GM12878 (cell line): ENCODE data around the gene ANO6. TPM values are rescaled to one million over a fixed set of nuclear protein-coding genes. Genes with fewer than 3 reads are reported as not detected.

Source experiments
- ATAC-seq: fragments of 200-7000 bp; cut with Tn5 transposase; 3 replicates; pipeline ENCODE4 v1.9.1; 2020; ENCODE audit warnings: mild to moderate bottlenecking, moderate library complexity
- BruUV-seq: library from RNA; stranded (reverse); fragments of 400-500 nt; replicated peaks from 2 replicates; lab custom pipeline; 2021; lab: Mats Ljungman, UMichigan
- CTCF ChIA-PET: fragments of 300-600 bp; sonication (Branson Sonifier 250); formaldehyde crosslinking; extraction: SDS; loops from one replicate; lab custom pipeline; 2021; ENCODE audit warnings: inconsistent platforms; lab: Yijun Ruan, JAX
- POLR2A ChIA-PET: fragments of 350-600 bp; formaldehyde crosslinking; extraction: SDS; loops from one replicate; lab custom pipeline; 2021; ENCODE audit warnings: inconsistent platforms; lab: Charles Lee
- RAD21 ChIA-PET: fragments of 300-600 bp; sonication (Branson Sonifier 250); formaldehyde crosslinking; loops from one replicate; lab custom pipeline; 2023; ENCODE audit warnings: antibody characterized with exemption; ENCODE audit not compliant: unreplicated experiment; lab: Charles Lee
- SMC1A ChIA-PET: fragments of 300-600 bp; sonication (Branson Sonifier 250); formaldehyde crosslinking; loops from one replicate; lab custom pipeline; 2023; ENCODE audit not compliant: unreplicated experiment, uncharacterized antibody; lab: Charles Lee
- DNase-seq: peaks from one replicate; pipeline ENCODE4 v3.0.0-alpha.2; 2011; ENCODE audit warnings: low read depth, low spot score
- FAIRE-seq: peaks from 3 replicates; lab custom pipeline; 2011; peaks lifted over from hg19 to GRCh38; lab: Jason Lieb, UNC
- H2AFZ ChIP-seq: 2 replicates; pipeline ENCODE4 v1.6.0; 2011; ENCODE audit warnings: low read depth, low read length, control low read depth; ENCODE audit not compliant: control insufficient read depth
- H3K27ac ChIP-seq: 2 replicates; pipeline ENCODE4 v1.5.1; 2011; ENCODE audit warnings: control low read depth; ENCODE audit not compliant: control insufficient read depth, insufficient read depth
- H3K27me3 ChIP-seq, 2 experiments: replicated peaks in 1 of 2; 2 replicates each; pipeline versions ENCODE4 v1.6.0 to v1.6.1; 2011; ENCODE audit warnings: low read length in 1 of 2; ENCODE audit not compliant: control insufficient read depth in 2 of 2, insufficient read depth in 2 of 2
- H3K36me3 ChIP-seq, 2 experiments: 2 replicates each; pipeline ENCODE4 v1.5.1; 2011; ENCODE audit warnings: low read length in 1 of 2; ENCODE audit not compliant: control insufficient read depth in 2 of 2, insufficient read depth in 2 of 2
- H3K4me1 ChIP-seq: 2 replicates; pipeline ENCODE4 v1.6.1; 2011; ENCODE audit warnings: mild to moderate bottlenecking, low read length, moderate library complexity, mixed read lengths; ENCODE audit not compliant: control insufficient read depth, insufficient read depth
- H3K4me2 ChIP-seq: 2 replicates; pipeline ENCODE4 v1.6.0; 2011; ENCODE audit warnings: control low read depth; ENCODE audit not compliant: control insufficient read depth, insufficient read depth
- H3K4me3 ChIP-seq: fragments of 200-600 bp; sonication (generic); 2 replicates; pipeline ENCODE4 v1.5.1; 2016
- H3K79me2 ChIP-seq: 2 replicates; pipeline ENCODE4 v1.6.0; 2011; ENCODE audit warnings: low read length; ENCODE audit not compliant: control insufficient read depth, insufficient read depth
- H3K9ac ChIP-seq: 2 replicates; pipeline ENCODE4 v1.8.0; 2011; ENCODE audit warnings: low read length, control low read depth, mixed read lengths; ENCODE audit not compliant: control insufficient read depth, insufficient read depth
- H3K9me3 ChIP-seq: replicated peaks from 3 replicates; pipeline ENCODE4 v1.5.1; 2011; ENCODE audit warnings: mild to moderate bottlenecking, low read length; ENCODE audit not compliant: control insufficient read depth, insufficient read depth
- H4K20me1 ChIP-seq: 2 replicates; pipeline ENCODE4 v1.6.0; 2011; ENCODE audit not compliant: control insufficient read depth, insufficient read depth
- BACH1 ChIP-seq: fragments of 450-650 bp; IDR thresholded peaks from 2 replicates; pipeline ENCODE4 v1.6.1; 2017; ENCODE audit warnings: mild to moderate bottlenecking, borderline replicate concordance
- BCL11A ChIP-seq: IDR thresholded peaks from 2 replicates; pipeline ENCODE4 v1.6.1; 2011; ENCODE audit warnings: low read depth, low read length
- CREM ChIP-seq: IDR thresholded peaks from 2 replicates; pipeline ENCODE4 v1.6.1; 2014; ENCODE audit warnings: antibody characterized with exemption, low read depth
- ETV6 ChIP-seq, 2 experiments: fragments of 450-650 bp in 1 of 2; IDR thresholded peaks in 1 of 2; conservative IDR thresholded peaks in 1 of 2; 2 replicates each; pipeline ENCODE4 v1.6.1; 2014; ENCODE audit warnings: antibody characterized with exemption in 1 of 2, borderline replicate concordance in 1 of 2, low read depth in 1 of 2, mild to moderate bottlenecking in 1 of 2, moderate library complexity in 1 of 2
- FOS ChIP-seq: IDR thresholded peaks from 3 replicates; pipeline ENCODE4 v1.6.1; 2011; ENCODE audit warnings: borderline replicate concordance; ENCODE audit not compliant: insufficient read length; ENCODE audit errors: extremely low read depth
- IKZF2 ChIP-seq, 2 experiments: fragments of 450-650 bp; IDR thresholded peaks; 2 replicates each; pipeline ENCODE4 v1.6.1; 2017; ENCODE audit warnings: mild to moderate bottlenecking in 2 of 2, moderate library complexity in 2 of 2
- JUND ChIP-seq: IDR thresholded peaks from 2 replicates; pipeline ENCODE4 v1.6.1; 2012; ENCODE audit warnings: low read depth, mild to moderate bottlenecking, low read length, improper control_type of control experiment, moderate library complexity
- KLF5 ChIP-seq: fragments of 450-650 bp; IDR thresholded peaks from 2 replicates; pipeline ENCODE4 v1.6.1; 2014; ENCODE audit warnings: mild to moderate bottlenecking; ENCODE audit not compliant: partially characterized antibody
- MYC ChIP-seq: IDR thresholded peaks from 2 replicates; pipeline ENCODE4 v1.6.1; 2011; ENCODE audit warnings: mild to moderate bottlenecking, low read length, moderate library complexity, inconsistent platforms; ENCODE audit not compliant: insufficient read depth, insufficient replicate concordance, insufficient read length, severe bottlenecking
- RCOR1 ChIP-seq: conservative IDR thresholded peaks from 2 replicates; pipeline ENCODE4 v1.6.1; 2012; ENCODE audit warnings: low read depth, low read length, improper control_type of control experiment
- SMC3 ChIP-seq: IDR thresholded peaks from 2 replicates; pipeline ENCODE4 v1.6.1; 2011; ENCODE audit warnings: low read length, improper control_type of control experiment, borderline replicate concordance
- SPI1 ChIP-seq: IDR thresholded peaks from 2 replicates; pipeline ENCODE4 v1.6.1; 2011; ENCODE audit warnings: low read depth, mild to moderate bottlenecking, low read length, moderate library complexity, borderline replicate concordance; ENCODE audit not compliant: insufficient read depth
- TBL1XR1 ChIP-seq: IDR thresholded peaks from 2 replicates; pipeline ENCODE4 v1.6.1; 2012; ENCODE audit warnings: low read depth, low read length, improper control_type of control experiment
- YBX1 ChIP-seq: fragments of 450-650 bp; IDR thresholded peaks from 2 replicates; pipeline ENCODE4 v1.6.1; 2016; ENCODE audit warnings: antibody characterized with exemption
- WGBS: methylation state at CpG from one replicate; pipeline ENCODE4 v1.1.6; 2016; ENCODE audit warnings: low lambda C conversion rate; ENCODE audit not compliant: insufficient replicate concordance, insufficient coverage; ENCODE audit errors: missing lambda C conversion rate; 5-methylcytosine and 5-hydroxymethylcytosine counted together
- in situ Hi-C: fragments of 300-500 bp; cut with MboI; formaldehyde crosslinking; loops from 9 replicates; pipeline ENCODE4 v1.14.3; 2018; ENCODE audit warnings: mixed read lengths
- intact Hi-C: fragments of 100-400 bp; cut with micrococcal nuclease; formaldehyde crosslinking; loops from one replicate; pipeline ENCODE4 v1.14.2; 2022; ENCODE audit not compliant: unreplicated experiment
- polyA plus RNA-seq, 11 experiments: library from polyadenylated mRNA; depleted of rRNA in 4 of 11; unstranded in 6 of 11; stranded (reverse) in 5 of 11; fragments of >200 nt; fragmentation: Nextera tagmentation in 4 of 11; fragmentation: Illumina TruSeq in 1 of 11; extraction: Ambion mirVana in 4 of 11; extraction: Trizol in 1 of 11; gene quantifications; 1 replicate in 1 of 11; 2 replicates in 10 of 11; pipeline versions ENCODE4 v1.2.1 to v1.2.3, GENCODE V29; 2011 to 2016; ENCODE audit warnings: inconsistent platforms in 2 of 11, missing spikeins in 2 of 11, low read depth in 1 of 11
- total RNA-seq, 4 experiments: library from RNA; depleted of rRNA in 3 of 4; stranded (reverse); fragments of >200 nt in 3 of 4; fragmentation: Illumina TruSeq in 1 of 4; extraction: Trizol in 1 of 4; gene quantifications; 2 replicates each; pipeline versions ENCODE4 v1.2.1 to v1.2.3, GENCODE V29; 2013 to 2021
- TF ChIP-seq, protein P1 (sequence below): fragments of 150-350 bp; IDR thresholded peaks from 2 replicates; pipeline ENCODE4 v1.6.1; 2016; ENCODE audit warnings: low read depth, low read length
- TF ChIP-seq, protein P2 (sequence below): fragments of 450-650 bp; IDR thresholded peaks from 2 replicates; pipeline ENCODE4 v1.6.1; 2018; ENCODE audit warnings: borderline replicate concordance, mild to moderate bottlenecking; ENCODE audit not compliant: partially characterized antibody
- TF ChIP-seq, protein P3 (sequence below): fragments of 450-650 bp; IDR thresholded peaks from 2 replicates; pipeline ENCODE4 v1.6.1; 2017; ENCODE audit warnings: mild to moderate bottlenecking

ANO6 gene
- total and polyA plus RNA-seq, 10 of the 15 experiments (the other 5 are each of a cell fraction or from before 2014, with no cell fraction given), result 4.6 to 30.3 (median 26.0) TPM

DNA sequence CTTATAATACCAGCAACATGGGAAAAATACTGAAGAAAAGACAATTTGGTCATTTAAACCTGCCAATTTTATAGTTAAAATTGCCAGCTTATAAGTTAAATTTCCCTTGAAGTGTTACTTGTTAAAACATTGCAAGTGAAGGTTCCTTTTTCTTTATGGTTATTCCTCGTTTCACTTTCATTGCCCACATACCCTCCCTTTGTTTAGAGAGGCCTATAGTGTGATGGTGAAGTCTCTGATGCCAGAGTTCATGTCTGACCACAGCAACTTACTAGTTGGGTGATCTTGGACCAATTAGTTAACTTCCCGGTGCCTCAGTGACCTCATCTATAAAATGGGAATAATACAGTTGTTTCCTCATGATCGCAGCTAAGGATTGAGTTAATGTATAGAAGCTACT is 173.5 kb downstream of the ANO6 start:
- ChIA-PET POLR2A (no interaction called here), RAD21 (interaction anchor here (1.3 to 2.3 kb wide), 4 partner anchors 9 to 219 kb away, joined by 3 to 14 read pairs (median 6); no protein-coding TSS in a partner anchor), CTCF (interaction anchor here (0.7 to 3.3 kb wide), 9 partner anchors 43 to 223 kb away, joined by 3 to 25 read pairs (median 5); partner anchors contain the start of gene ANO6), SMC1A (interaction anchor here (0.7 to 1.8 kb wide), 6 partner anchors 14 to 219 kb away, joined by 3 to 6 read pairs (median 4); partner anchors contain the start of gene ANO6)
- peak; percentile 44; the same call in 2 of the 3 replicates for ATAC-seq
- in situ Hi-C loops, result no loop called here
- Histone ChIP-seq H3K27me3 (no peaks in the 10 kb centered on the region), H3K27ac (no peak overlapping the region), H3K36me3 (peaks cover 5 to 18% of the 10 kb centered on the region in 2 experiments), H3K4me3 (no peak overlapping the region), H3K9me3 (peaks cover 2% of the 10 kb centered on the region; the same call in 1 of the 3 replicates), H3K4me1 (no peaks in the 10 kb centered on the region), H2AFZ (no peak overlapping the region), H3K4me2 (no peak overlapping the region), H3K79me2 (no peaks in the 10 kb centered on the region), H3K9ac (no peak overlapping the region), H4K20me1 (no peaks in the 10 kb centered on the region)
- DNase-seq, result no peak
- 69% methylated on average over 3 of the region's 3 CpGs for WGBS
- BruUV-seq, result no TSS peak
- intact Hi-C loops, result no loop called here
- FAIRE-seq, result no peak
- TF ChIP-seq ETV6 (conservative IDR thresholded peaks at IDR 0.05 in 1 of 2, IDR thresholded peaks at IDR 0.05 in 1 of 2; ENCODE audit: borderline replicate concordance in 1 of 2, low read depth in 1 of 2) (no peak), SPI1 (no peak), MYC (no peak), TBL1XR1 (no peak), KLF5 (no peak), FOS (no peak), CREM (no peak), IKZF2 (IDR thresholded peaks at IDR 0.05) (no peak), YBX1 (no peak), SMC3 (no peak), BACH1 (no peak), BCL11A (no peak), RCOR1 (no peak), JUND (no peak)
- TF ChIP-seq, protein P1, sequence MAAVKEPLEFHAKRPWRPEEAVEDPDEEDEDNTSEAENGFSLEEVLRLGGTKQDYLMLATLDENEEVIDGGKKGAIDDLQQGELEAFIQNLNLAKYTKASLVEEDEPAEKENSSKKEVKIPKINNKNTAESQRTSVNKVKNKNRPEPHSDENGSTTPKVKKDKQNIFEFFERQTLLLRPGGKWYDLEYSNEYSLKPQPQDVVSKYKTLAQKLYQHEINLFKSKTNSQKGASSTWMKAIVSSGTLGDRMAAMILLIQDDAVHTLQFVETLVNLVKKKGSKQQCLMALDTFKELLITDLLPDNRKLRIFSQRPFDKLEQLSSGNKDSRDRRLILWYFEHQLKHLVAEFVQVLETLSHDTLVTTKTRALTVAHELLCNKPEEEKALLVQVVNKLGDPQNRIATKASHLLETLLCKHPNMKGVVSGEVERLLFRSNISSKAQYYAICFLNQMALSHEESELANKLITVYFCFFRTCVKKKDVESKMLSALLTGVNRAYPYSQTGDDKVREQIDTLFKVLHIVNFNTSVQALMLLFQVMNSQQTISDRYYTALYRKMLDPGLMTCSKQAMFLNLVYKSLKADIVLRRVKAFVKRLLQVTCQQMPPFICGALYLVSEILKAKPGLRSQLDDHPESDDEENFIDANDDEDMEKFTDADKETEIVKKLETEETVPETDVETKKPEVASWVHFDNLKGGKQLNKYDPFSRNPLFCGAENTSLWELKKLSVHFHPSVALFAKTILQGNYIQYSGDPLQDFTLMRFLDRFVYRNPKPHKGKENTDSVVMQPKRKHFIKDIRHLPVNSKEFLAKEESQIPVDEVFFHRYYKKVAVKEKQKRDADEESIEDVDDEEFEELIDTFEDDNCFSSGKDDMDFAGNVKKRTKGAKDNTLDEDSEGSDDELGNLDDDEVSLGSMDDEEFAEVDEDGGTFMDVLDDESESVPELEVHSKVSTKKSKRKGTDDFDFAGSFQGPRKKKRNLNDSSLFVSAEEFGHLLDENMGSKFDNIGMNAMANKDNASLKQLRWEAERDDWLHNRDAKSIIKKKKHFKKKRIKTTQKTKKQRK, result no peak
- TF ChIP-seq, protein P2, sequence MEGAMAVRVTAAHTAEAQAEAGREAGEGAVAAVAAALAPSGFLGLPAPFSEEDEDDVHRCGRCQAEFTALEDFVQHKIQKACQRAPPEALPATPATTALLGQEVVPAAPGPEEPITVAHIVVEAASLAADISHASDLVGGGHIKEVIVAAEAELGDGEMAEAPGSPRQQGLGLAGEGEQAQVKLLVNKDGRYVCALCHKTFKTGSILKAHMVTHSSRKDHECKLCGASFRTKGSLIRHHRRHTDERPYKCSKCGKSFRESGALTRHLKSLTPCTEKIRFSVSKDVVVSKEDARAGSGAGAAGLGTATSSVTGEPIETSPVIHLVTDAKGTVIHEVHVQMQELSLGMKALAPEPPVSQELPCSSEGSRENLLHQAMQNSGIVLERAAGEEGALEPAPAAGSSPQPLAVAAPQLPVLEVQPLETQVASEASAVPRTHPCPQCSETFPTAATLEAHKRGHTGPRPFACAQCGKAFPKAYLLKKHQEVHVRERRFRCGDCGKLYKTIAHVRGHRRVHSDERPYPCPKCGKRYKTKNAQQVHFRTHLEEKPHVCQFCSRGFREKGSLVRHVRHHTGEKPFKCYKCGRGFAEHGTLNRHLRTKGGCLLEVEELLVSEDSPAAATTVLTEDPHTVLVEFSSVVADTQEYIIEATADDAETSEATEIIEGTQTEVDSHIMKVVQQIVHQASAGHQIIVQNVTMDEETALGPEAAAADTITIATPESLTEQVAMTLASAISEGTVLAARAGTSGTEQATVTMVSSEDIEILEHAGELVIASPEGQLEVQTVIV, result no peak
- TF ChIP-seq, protein P3, sequence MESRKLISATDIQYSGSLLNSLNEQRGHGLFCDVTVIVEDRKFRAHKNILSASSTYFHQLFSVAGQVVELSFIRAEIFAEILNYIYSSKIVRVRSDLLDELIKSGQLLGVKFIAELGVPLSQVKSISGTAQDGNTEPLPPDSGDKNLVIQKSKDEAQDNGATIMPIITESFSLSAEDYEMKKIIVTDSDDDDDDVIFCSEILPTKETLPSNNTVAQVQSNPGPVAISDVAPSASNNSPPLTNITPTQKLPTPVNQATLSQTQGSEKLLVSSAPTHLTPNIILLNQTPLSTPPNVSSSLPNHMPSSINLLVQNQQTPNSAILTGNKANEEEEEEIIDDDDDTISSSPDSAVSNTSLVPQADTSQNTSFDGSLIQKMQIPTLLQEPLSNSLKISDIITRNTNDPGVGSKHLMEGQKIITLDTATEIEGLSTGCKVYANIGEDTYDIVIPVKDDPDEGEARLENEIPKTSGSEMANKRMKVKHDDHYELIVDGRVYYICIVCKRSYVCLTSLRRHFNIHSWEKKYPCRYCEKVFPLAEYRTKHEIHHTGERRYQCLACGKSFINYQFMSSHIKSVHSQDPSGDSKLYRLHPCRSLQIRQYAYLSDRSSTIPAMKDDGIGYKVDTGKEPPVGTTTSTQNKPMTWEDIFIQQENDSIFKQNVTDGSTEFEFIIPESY, result no peak
